Measurements from ENCODE around the gene CIDEA.

- no peak for TF ChIP-seq POLR2A (IDR thresholded peaks at IDR 0.05)
- no peak for TF ChIP-seq CTCF (IDR thresholded peaks at IDR 0.05)
Measured at GRCh38 chr18:12317664-12318333, 63.6 kb downstream of the CIDEA start.

Data from uterus (tissue), 2 donors.